Limb (tissue), 2 donors: ENCODE data around the gene TNFSF8.

Experiments used
- DNase-seq, 2 donors: peaks; one replicate each; pipeline ENCODE4 v3.0.0-alpha.2; 2016; ENCODE audit errors: extremely low spot score in 2 of 2

The TNFSF8 gene

GRCh38 chr9:114936581-114936980 lies 6.2 kb upstream of the TNFSF8 start:
- peak in 1 of 2 donors; percentile 17 for DNase-seq

GRCh38 chr9:114935119-114935518 lies 4.7 kb upstream of the TNFSF8 start:
- peak in 1 of 2 donors; percentile 19 for DNase-seq

GRCh38 chr9:114932502-114932901 lies 2.1 kb upstream of the TNFSF8 start:
- no peak for DNase-seq

GRCh38 chr9:114931407-114931806 lies 1.0 kb upstream of the TNFSF8 start:
- DNase-seq = no peak

- no peak for DNase-seq
Measured at GRCh38 chr9:114929201-114929600, 1.2 kb downstream of the TNFSF8 start.

- DNase-seq = no peak
Measured at GRCh38 chr9:114928671-114929070, 1.7 kb downstream of the TNFSF8 start.

GRCh38 chr9:114928136-114928535 lies 2.3 kb downstream of the TNFSF8 start:
- DNase-seq = no peak

GRCh38 chr9:114925672-114926071 lies 4.7 kb downstream of the TNFSF8 start:
- DNase-seq = no peak

- DNase-seq = no peak
Measured at GRCh38 chr9:114925039-114925438, 5.4 kb downstream of the TNFSF8 start.

GRCh38 chr9:114924327-114924726 lies 6.1 kb downstream of the TNFSF8 start:
- no peak for DNase-seq

- no peak for DNase-seq
Measured at GRCh38 chr9:114923918-114924317, 6.5 kb downstream of the TNFSF8 start.

GRCh38 chr9:114921171-114921570 lies 9.2 kb downstream of the TNFSF8 start:
- DNase-seq = no peak

- DNase-seq = no peak
Measured at GRCh38 chr9:114919611-114920010, 10.8 kb downstream of the TNFSF8 start.

- no peak for DNase-seq
Measured at GRCh38 chr9:114916481-114916880, 13.9 kb downstream of the TNFSF8 start.

GRCh38 chr9:114914139-114914538 lies 16.3 kb downstream of the TNFSF8 start:
- DNase-seq = no peak

GRCh38 chr9:114913656-114914055 lies 16.7 kb downstream of the TNFSF8 start:
- DNase-seq = no peak

- DNase-seq = no peak
Measured at GRCh38 chr9:114913217-114913616, 17.2 kb downstream of the TNFSF8 start.

- DNase-seq = peak in 1 of 2 donors; percentile 68
Measured at GRCh38 chr9:114911167-114911821, 19.1 kb downstream of the TNFSF8 start.

GRCh38 chr9:114910541-114910940 lies 19.9 kb downstream of the TNFSF8 start:
- no peak for DNase-seq

- no peak for DNase-seq
Measured at GRCh38 chr9:114909661-114910060, 20.7 kb downstream of the TNFSF8 start.

GRCh38 chr9:114908805-114909448 lies 21.5 kb downstream of the TNFSF8 start:
- DNase-seq = no peak

GRCh38 chr9:114908104-114908622 lies 22.2 kb downstream of the TNFSF8 start:
- DNase-seq = no peak
